ENCODE data around the gene OTOF. TPM values are rescaled to one million over a fixed set of nuclear protein-coding genes. Genes with fewer than 3 reads are reported as not detected.

Gene OTOF
- total and polyA plus RNA-seq, 10 donors: 0.06 to 1.6 (median 0.25) TPM

DNA sequence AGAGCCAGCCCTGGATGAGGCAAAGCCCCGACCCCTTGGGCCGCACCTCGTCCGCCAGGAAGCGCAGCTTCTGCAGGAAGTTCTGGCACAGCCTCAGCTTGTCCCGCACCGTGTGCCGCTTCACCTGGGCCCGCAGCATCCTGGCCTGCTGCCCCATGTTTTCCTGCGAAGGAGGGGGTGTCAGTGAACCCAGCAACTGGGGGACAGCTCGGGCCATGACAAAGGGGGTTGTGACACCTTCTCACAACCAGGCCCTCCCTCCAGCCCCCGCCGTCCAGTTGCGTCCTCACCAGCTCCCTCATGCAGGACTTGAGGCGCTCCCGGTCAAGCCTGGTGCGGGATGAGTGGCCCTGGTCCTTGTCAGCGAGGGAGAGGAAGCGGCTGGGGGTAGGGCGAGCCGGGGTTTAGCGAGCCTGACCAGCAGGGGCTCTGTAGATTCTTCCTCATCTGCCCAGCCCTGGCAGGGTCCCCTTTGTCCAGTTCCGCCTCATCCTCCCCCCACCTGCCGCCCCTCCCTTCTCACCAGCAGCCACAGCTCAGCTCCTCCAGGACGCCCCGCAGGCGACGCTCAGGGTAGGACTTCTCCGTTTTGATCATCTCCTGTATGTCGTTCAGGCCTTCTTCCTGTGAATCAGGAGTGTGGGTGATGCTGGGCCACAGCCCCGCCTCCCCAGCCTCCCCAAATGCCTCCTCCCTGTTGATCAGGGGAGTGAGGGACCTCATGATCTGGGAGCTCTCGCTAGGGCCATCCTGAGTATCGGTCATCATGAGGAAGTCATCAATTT lies 606 bp downstream of the OTOF start:
- intact Hi-C loops (cut with DNase I; ENCODE audit: low total_unique reads): no loop called here
- no peak overlapping the region for H3K4me3 ChIP-seq
- no peak overlapping the region for H3K27ac ChIP-seq
- no peaks in the 10 kb centered on the region for H3K36me3 ChIP-seq
- peak; percentile 74 for DNase-seq
- no peaks in the 10 kb centered on the region for H3K9me3 ChIP-seq
- H3K27me3 ChIP-seq (replicated peaks in 1 of 7): peaks cover 0 to 25% (median 0%) of the 10 kb centered on the region in 7 donors
- TF ChIP-seq POLR2AphosphoS5 (IDR thresholded peaks at IDR 0.05) (no peak), POLR2A (IDR thresholded peaks at IDR 0.05) (no peak)
- TF ChIP-seq, protein P1, sequence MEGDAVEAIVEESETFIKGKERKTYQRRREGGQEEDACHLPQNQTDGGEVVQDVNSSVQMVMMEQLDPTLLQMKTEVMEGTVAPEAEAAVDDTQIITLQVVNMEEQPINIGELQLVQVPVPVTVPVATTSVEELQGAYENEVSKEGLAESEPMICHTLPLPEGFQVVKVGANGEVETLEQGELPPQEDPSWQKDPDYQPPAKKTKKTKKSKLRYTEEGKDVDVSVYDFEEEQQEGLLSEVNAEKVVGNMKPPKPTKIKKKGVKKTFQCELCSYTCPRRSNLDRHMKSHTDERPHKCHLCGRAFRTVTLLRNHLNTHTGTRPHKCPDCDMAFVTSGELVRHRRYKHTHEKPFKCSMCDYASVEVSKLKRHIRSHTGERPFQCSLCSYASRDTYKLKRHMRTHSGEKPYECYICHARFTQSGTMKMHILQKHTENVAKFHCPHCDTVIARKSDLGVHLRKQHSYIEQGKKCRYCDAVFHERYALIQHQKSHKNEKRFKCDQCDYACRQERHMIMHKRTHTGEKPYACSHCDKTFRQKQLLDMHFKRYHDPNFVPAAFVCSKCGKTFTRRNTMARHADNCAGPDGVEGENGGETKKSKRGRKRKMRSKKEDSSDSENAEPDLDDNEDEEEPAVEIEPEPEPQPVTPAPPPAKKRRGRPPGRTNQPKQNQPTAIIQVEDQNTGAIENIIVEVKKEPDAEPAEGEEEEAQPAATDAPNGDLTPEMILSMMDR (IDR thresholded peaks at IDR 0.05 in 8 of 11, conservative IDR thresholded peaks at IDR 0.05 in 3 of 11): no peak
- 39 to 51% (median 48%) methylated on average over 29 to 33 of the region's 33 CpGs for WGBS, 5 donors
- peaks cover 0 to 9% (median 0%) of the 10 kb centered on the region in 6 donors for H3K4me1 ChIP-seq

DNA sequence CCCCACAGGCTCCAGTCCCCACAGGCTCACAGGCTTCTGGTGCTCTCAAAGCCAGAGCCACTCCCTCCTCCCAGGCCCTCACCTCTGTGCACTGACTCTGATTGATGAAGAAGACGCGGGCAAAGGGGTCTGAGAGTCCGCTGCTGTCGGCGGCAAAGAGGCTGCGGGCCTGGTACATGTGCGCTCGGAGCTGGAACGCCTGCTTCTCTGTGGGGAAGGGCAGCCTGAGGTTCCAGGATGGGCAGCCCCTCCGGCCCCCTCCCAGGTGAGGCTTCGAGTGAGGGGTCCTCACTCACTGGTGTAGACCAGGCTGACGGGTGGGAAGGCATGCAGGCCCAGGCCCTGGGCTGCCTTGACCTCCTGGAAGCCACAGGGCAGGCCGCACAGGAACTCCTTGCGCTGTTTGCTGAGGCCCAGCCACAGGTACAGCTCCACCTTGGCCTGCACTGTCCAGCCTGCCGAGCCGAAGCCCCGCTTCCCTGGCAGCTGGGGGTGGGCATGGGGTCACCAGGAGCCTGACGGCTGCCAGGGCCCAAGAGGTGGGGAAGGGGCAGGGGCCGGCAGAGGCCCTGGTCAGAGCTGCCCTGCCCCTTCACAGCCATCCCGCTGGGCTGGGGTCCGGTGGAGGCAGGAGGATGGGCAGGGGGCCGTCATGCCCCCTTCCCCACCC lies 2.0 kb downstream of the OTOF start:
- intact Hi-C loops (cut with DNase I; ENCODE audit: low total_unique reads): no loop called here
- TF ChIP-seq POLR2AphosphoS5 (IDR thresholded peaks at IDR 0.05) (no peak), POLR2A (IDR thresholded peaks at IDR 0.05) (no peak)
- TF ChIP-seq, protein P1 (IDR thresholded peaks at IDR 0.05 in 8 of 11, conservative IDR thresholded peaks at IDR 0.05 in 3 of 11): no peak
- Histone ChIP-seq H3K4me3 (no peak overlapping the region), H3K27ac (no peak overlapping the region), H3K27me3 (replicated peaks in 1 of 7) (peaks cover 0 to 25% (median 0%) of the 10 kb centered on the region in 7 donors), H3K4me1 (peaks cover 0 to 9% (median 0%) of the 10 kb centered on the region in 6 donors), H3K9me3 (no peaks in the 10 kb centered on the region), H3K36me3 (no peaks in the 10 kb centered on the region)
- 82 to 93% (median 89%) methylated on average over 15 to 22 of the region's 22 CpGs for WGBS, 5 donors
- DNase-seq: peak; percentile 64

DNA sequence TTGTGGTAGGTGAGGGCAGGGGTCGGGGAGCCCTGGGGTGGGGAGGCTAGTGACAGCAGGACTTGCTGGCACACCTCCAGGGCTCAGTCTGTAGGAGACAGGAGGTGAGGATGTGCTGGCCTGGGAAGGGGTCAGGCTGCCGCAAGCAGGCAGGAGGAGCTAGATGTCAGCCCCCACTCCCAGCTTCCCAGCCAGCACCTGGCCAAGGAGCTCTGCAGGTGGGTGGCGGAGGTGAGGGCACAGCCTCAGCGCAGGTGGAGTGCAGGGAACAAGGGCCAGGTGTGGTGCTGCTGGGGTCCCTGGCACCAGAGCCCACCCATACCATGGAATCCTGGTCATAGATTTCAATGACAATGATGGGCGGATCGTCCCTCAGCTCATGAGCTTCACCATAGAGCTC lies 2.9 kb downstream of the OTOF start:
- intact Hi-C loops (cut with DNase I; ENCODE audit: low total_unique reads): no loop called here
- Histone ChIP-seq H3K27ac (no peak overlapping the region), H3K4me3 (no peak overlapping the region), H3K36me3 (no peaks in the 10 kb centered on the region), H3K27me3 (replicated peaks in 1 of 7) (peaks cover 0 to 18% (median 0%) of the 10 kb centered on the region in 7 donors), H3K4me1 (peaks cover 0 to 9% (median 0%) of the 10 kb centered on the region in 6 donors), H3K9me3 (peaks cover 0 to 2% (median under 1%) of the 10 kb centered on the region in 8 donors)
- WGBS, 5 donors: 88 to 98% (median 93%) methylated on average over 5 to 6 of the region's 6 CpGs
- DNase-seq: peak; percentile 44
- TF ChIP-seq POLR2AphosphoS5 (IDR thresholded peaks at IDR 0.05): no peak
- TF ChIP-seq, protein P1 (IDR thresholded peaks at IDR 0.05 in 8 of 11, conservative IDR thresholded peaks at IDR 0.05 in 3 of 11): no peak

DNA sequence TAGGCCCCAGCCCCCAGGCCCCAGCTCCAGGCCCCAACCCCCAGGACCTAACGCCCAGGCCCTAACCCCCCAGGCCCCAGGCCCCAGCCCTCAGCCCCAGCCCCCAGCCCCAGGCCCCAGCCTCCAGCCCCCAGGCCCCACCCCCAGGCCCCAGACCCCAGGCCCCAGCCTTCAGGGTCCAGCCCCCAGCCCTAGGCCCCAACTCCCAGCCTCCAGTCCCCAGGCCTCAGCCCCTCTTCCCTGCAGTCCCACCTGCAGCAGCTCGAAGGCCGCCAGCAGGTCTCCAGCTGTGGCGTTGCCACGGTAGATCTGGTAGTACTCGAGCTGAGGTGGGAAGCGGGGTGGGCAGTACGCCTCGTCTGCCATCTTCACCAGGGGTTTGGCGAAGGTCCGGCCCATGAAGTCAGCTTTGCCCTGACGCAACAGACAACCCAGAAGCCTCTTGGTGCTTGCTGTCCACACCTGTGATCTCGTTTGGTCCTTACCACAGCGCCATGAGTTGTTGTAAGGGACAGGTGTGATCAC lies 3.6 kb downstream of the OTOF start:
- Histone ChIP-seq H3K27ac (no peak overlapping the region), H3K27me3 (replicated peaks in 1 of 7) (peaks cover 0 to 17% (median 0%) of the 10 kb centered on the region in 7 donors), H3K4me3 (no peak overlapping the region), H3K4me1 (peaks cover 0 to 9% (median 0%) of the 10 kb centered on the region in 6 donors), H3K9me3 (peaks cover under 1 to 9% (median 7%) of the 10 kb centered on the region in 8 donors), H3K36me3 (no peaks in the 10 kb centered on the region)
- TF ChIP-seq POLR2AphosphoS5 (IDR thresholded peaks at IDR 0.05) (no peak), POLR2A (IDR thresholded peaks at IDR 0.05) (no peak)
- TF ChIP-seq, protein P1 (IDR thresholded peaks at IDR 0.05 in 8 of 11, conservative IDR thresholded peaks at IDR 0.05 in 3 of 11): no peak
- WGBS, 5 donors: 91 to 93% (median 92%) methylated on average over 13 to 14 of the region's 14 CpGs
- peak; percentile 60 for DNase-seq
- intact Hi-C loops (cut with DNase I; ENCODE audit: low total_unique reads): no loop called here

All from spleen (tissue), 11 donors.